Activated CD4-positive, CD25-positive, alpha-beta regulatory T cell treated with anti-CD3 and anti-CD28 coated beads, Interleukin-2, amount 50 U/mL, for 72 hours (primary cell): Measurements from ENCODE around the gene SLC37A1.

Experiments used
- DNase-seq: peaks from one replicate; pipeline ENCODE4 v3.0.0; 2021

Gene SLC37A1

DNA sequence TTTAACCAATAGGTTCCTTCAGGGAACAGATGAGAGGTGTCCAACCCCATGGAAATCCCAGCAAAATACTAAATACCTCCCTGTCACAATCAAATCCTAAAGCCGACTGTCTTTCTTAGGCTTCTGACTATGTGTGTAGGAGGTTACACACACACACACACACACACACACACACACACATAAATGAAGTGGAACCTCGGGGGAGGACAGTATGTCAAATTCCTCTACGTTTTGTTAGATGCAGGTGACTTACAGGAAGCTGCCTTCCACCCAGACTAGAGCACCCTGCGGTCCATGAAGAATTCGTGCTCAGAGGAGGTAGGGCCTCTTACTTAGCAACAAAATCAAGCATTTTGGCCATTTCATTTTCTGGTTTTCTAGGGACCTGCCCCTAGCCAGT lies 34.1 kb upstream of the SLC37A1 start:
- DNase-seq = no peak

DNA sequence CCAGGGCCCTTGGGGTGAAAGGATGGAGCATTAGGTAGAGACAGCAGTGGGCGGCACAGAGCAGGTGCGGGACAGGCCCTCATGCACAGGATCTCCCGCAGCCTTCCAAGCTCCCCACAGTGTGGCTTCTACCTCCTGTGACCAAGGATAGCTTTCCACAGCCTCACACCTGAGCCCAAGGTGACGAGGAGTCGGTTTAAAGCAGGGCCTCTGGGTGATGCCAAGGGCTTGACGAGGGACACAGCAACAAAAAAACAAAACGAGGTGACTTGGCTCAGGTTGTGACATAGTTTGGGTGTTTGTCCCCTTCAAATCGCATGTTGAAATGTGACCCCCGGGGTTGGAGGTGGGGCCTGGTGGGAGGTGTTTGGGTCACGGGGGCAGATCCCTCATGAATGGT lies 32.9 kb upstream of the SLC37A1 start:
- DNase-seq = no peak

DNA sequence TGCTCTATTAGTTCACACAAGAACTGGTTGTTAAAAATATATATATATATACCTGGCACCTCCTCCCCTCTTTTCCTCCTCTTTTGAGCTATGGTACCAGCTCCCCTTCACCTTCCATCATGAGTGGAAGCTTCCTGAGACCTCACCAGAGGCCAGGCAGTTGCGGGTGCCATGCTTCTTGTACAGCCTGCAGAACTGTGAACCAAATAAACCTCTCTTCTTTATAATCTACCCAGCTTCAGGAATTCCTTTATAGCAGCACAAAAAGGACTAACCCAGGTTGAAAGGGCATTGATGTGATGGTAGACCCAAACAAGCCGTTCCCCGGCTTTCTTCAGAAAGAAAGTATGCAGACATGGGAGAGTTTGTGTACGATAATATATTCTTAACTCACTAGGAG lies 32.5 kb upstream of the SLC37A1 start:
- no peak for DNase-seq

DNA sequence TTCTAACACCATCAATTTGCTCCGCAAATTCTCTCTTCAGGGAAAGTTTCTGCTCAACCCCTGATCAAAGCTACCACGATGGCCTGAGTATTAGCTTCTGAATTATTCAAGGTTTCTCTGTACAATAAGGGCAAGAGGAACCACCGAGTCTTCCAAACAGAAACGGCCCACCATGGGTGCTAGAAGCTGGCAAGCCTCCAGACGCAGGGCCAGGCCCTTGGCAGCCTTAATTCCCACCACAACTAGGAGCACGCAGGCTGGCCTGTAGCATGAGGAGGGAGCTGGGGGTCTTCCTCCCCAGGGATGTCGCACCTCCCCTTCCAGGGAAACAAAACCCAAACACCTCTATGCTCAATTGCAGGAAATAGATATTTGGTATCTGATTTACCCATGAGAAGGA lies 28.7 kb upstream of the SLC37A1 start:
- DNase-seq = no peak

DNA sequence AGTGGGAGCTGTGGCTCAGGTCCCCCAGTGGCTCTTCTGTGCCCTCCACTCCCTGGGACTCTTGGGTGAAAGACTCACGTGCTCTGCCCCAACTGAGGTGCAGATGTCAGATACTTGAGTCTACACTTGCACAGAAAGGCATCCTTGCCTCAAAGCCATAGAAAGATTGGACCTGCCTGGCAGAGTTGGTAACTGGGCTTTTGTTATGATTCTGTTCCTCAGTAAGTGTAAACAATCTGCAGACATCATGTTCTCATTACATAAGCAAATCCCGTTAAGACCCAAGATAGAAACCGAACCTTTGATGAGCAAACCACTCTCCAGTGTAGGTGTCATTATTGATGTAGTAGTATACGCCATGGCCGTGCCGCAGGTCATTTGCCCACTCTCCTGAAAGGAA lies 27.6 kb upstream of the SLC37A1 start:
- DNase-seq = no peak

DNA sequence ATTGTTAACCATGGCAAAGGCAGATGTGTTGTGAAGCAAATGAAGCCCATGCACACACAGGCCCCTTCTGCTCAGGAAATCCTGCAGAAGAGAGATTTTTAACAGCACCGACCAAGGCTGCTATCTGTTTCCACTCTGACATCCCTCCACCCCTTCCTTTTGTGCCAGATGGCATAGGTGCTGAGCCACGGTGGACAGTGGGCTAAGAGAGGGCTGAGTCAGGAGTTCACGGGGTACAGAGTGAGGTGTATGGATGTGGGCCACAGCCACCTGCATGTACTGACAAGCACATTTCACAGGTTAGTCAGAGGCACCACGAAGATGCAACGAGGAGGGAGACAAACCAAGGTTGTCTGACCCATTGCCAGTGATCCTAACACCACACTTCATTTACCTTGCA lies 27.1 kb upstream of the SLC37A1 start:
- DNase-seq = no peak

DNA sequence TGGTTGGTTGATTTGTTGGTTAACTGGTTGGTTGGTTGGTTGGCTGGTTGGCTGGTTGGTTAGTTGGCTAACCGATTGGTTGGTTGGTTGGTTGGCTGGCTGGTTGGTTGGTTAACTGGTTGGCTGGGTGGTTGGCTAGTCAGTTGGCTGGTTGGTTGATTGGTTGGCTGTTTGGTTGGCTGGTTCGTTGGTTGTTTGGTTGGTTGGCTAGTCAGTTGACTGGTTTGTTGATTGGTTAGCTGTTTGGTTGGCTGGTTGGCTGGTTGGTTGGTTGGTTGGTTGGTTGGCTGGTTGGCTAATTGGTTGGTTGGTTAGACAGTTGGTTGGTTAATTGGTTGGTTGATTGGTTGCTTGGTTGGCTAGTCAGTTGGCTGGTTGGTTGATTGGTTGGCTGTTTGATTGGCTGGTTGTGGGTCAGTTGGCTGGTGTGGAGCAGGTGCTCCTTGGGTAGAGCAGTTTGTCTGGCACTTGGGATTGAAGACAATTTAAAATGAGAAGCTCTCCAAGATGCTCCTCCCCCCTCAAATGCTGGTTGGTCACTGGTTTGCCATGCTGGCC lies 24.6 kb upstream of the SLC37A1 start:
- no peak for DNase-seq

DNA sequence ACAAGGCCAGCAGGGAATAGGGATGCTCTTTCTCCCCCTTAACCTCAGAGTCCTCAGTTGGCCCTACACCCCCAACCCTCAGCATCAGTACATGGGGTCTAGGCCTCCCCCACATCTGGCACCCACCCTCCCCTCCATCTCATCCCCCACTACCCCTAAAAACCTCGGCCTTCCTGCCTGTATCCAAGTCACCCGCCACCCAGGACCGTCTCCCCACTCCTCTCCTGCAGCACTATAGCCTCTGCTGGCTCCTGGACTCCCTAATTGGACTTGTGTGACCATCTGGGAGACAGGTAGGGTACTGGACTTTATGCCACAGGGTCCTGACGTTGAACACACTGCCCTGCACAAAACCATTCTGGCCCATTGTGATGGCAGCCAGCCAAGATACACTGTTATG lies 23.7 kb upstream of the SLC37A1 start:
- DNase-seq = no peak

DNA sequence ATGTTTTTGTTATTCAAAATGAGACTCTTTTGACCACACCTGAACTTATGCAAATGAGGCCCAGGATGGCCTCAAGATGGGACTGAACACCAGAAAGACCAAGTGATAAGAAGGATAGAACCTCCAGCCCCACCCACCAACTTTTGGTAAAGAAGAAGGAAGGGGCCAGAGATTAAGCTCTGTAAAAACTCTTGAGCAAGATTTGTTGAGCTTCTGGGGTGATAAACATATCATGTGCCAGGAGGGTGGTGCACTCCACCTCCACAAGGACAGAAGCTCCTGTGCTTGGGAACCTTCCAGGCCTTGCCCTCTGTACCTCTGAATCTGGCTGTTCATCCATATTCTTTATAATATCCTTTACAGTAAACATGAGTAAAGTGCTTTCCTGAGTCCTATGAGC lies 22.9 kb upstream of the SLC37A1 start:
- DNase-seq = no peak

DNA sequence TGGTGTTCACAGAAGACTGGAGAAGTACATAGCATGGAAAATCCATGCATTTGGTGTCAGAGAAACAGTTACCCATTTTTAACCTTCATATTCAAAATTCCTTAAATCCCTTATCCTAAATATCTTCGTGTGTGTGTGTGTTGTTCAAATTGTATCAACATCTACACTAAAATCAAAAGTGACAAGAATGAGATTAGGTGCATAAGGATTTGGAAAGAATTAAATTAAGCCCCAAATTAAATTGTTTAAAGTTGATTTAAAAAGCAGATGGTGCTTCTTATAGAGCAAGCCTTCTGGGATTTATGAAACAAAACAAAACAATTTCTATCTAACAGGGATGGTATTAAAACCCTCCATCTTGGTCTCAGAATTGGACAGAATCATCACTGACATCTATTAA lies 22.3 kb upstream of the SLC37A1 start:
- DNase-seq = no peak

DNA sequence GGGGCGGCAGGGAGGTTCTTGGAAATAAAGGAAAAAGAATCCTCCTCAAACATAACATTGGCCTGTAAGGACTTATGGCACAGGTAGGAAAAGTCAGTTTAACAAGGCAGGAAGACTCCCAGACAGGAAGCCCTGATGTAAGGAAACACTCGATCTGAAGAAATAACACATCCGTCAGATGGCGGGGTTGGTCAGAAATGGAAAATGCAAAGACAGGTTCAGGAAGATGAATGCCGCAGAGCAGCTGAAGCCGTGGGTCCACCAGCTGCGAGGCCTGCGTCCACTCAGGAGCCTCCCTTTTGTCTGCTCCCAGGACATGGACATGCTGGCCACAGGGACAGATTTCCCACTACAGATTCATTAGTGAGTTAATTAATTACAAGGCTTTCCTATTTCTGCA lies 21.5 kb upstream of the SLC37A1 start:
- no peak for DNase-seq

DNA sequence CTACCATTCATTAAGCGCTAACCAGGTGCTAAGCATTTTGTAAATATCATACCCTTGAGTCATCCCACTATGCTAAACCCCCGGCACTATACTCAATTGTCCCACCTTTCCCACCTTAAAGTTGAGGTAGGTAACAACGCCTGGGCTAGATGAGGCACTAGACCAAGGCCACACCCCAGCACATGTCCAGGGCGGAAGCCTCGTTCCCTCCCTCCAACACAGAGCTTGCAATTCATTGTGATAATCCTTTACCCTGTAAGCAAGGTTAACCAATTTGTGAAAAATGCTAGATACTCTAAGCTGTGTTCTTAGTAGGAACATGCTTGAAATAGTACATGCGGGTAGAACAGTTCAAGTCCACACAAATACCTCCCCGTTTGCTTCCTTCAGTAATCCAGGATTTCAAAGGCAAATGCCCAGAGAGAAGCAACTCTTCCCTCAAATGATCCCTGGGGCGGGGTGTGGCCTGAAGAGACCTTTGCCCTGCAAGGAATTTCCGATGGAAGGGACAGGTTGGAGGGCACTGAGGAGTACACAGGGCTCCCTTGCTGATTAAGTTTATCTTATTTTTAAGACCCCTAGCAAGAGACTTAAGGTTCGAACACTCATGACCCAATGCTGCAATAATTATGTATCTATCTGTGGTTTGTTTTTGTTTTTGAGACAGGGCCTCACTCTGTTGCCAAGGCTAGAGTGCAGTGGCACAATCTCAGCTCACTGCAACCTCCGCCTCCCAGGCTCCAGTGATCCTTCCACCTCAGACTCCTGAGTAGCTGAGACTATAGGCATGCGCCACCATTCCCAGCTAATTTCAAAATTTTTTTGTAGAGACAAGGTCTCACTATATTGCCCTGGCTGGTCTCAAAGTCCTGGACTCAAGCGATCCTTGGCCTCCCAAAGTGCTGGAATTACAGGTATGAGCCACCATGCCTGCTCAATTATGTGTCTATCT lies 20.3 kb upstream of the SLC37A1 start:
- no peak for DNase-seq

DNA sequence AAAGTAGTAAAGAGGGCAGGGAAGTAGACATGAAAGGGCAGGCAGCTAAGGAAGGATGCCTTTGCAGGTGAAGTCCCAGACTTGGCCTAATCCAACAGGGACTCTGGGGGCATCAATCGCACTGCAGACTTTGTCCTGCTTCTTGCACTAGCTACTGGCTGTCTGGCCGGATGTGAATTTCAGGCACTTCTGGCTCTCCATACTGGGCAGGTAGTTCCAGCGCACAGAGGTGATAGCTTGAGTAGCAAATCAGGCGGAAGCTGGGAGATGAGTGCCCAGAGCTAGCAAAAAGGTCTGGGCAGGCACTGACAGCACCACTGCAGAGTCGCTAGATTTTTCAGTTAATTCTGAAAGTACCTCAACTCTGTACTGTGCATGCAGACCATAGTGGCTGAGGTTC lies 18.6 kb upstream of the SLC37A1 start:
- DNase-seq = no peak

DNA sequence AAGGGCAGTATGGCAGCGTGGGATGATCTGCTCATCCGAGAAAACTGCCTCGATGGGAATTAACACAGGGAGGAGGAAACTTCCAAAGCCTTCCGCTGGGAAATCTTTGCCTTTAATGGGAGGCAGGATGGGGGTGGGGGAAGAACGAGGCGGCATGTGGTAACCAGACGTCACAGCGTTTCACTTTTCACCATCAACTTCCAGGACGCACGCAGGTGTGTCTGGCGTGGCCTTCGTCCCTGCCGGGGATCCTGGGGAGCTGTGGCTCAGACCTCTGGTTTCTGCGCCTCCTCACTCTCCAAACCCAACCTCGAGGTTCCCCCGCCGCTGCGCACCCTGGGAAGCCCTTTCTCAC lies 17.9 kb upstream of the SLC37A1 start:
- no peak for DNase-seq

DNA sequence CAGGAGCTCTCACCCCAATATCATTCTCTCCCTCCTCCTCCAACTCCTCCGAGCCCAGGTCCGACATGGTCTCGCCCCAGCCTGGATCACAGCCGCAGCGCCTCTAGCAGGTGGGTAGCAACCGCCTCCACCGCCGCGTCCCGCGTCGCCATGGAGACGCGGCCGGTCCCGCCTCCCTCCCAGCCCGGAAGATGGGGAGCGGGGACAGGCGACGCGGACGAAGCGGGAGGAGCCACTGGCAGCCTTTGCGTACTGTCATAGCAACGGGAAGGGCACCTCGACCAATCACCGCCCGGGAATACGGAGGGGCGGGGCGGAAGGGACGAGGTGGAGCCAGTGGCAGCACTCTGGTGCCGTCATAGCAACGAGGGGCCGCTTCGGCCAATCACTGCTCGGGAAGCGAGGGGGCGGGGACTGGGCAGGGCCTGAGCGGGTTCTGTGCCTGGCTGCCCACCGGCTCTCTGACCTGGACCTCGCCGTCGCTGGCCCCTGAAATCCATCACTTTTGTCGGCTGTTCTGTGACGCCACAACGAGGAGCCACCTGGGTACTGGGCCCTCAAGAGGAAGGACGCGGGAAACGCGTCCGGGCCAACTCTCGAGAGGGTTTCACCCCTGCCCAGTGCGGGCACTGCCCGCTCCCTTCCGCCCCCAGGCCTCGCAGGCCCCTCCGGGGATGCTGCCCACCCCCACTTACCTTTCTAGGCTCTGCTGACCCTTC lies 17.4 kb upstream of the SLC37A1 start, which contains the start of gene RSPH1:
TSS of gene RSPH1 (minus strand) at position 105 of the 719 bp plus-strand sequence. CDS start at position 67, 38 bp downstream.
- DNase-seq = peak; percentile 99

DNA sequence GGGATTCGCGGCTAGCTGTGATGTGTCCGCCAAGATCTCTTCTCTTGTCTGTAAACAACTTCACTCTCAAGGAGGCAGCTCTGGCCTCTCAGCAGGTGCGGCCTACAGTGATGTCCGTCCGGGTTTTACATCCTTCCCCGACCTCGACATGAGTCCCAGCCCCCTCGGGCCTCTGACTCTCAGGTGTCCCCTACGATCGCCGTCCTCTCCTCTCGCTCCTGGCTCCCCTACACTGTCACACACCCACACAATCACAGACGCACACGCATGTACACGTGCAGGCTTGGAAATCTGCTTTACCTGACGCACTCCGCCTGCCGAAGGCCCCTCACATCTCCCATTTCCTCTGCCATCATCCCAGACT lies 16.8 kb upstream of the SLC37A1 start:
- DNase-seq = no peak

DNA sequence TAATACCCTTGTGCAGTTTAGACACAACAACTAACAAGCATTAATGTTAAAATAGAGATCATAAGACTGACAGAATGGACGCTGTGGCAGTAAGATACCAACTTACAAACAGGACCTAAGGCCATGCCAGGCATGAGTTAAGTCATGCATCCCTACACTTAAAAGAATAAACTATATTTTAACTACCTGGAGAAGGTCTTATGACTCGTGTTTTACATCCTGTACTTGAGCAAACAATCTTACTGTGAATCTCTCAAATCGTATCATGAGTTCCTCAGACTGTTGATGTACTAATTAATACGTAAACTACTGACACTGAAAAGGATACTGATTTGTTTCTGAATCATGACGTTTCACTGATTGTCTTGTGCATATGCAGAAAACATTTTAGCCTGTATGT lies 15.6 kb upstream of the SLC37A1 start:
- no peak for DNase-seq

DNA sequence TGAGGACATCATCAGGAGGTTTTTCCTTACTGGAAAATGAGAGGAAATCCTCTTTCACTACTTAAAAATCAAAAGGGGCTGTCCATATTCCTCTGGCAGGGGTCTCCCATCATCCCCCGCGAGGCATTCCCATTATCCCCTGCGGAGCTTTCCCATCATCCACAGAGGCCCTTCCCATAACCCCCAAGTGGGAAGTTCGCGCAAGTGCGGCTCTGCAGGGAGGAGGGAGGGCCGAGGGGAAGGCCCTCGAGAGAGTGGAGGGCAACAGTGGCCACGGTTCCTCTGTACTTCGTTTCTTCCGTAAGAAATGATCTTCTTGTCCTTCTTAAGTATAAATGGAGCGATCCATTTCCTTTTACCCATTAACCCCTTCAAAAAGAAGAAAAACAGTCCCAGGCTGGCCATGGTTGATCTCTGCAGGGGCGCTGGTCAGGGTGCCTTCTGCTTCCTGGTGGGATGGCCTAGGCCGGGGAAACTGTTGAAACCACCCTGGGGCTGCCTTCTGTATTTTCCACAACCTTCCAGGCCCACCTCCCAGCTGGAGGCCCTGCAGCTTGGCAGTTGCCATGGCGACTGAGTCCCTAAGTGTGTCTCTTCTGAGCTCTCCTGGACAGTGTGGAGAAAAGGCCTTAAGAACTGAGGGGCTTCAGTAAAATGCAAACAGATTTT lies 14.1 kb upstream of the SLC37A1 start:
- DNase-seq = no peak

DNA sequence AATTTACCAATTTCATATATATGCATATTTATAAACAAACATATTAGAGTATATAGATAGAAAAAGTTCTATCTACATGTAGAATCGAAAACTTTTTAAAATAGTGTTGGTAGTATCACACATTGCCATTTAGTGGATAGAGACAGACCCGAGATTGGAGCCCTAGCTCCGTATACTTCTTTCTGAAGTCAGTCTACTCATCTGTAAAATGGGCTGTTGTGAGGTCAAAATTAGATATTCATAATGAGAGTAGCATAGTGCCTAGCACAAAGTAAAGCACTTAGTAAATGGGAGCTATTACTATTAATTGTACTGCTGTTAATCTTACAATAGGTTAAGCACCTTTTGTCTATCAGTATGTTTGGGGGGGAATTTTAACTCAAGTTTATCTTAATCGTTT lies 13.4 kb upstream of the SLC37A1 start:
- no peak for DNase-seq

DNA sequence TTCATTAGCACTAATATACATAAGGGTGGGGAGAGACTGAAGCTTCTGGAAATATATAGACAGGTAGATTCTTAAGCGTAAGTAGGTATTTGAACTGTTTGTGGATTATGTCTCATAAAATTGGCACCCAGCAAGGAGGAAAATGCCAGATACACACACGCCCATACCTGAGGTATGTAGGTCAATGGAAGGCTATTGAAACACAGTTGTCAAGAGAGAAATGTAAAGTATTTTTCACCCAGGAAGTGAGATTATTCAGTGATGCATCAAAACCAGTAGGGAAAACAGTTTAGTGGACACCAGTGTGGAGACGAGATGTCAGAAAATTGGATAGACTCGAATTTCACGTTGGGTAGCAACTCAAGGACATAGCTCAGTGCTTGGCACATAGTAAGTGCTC lies 12.9 kb upstream of the SLC37A1 start:
- no peak for DNase-seq

DNA sequence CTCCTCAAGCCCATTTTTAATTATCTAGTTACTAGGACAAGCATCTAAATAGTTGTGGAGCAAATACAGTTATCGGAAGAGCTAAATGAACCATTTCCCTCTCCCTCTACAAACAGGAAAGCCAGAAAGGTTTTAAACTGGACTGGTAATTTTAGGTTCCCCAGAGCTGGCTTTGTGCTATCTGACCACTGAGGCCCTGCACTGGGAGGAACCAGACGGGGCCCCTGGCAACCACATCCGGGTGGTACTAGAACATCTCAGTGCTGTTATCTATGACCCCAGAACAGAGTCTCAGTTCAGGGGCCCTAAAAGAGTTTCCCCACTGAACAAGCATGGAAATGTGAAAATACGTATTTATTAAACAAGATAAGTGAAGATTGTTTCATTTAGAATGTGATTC lies 9.9 kb upstream of the SLC37A1 start:
- no peak for DNase-seq

DNA sequence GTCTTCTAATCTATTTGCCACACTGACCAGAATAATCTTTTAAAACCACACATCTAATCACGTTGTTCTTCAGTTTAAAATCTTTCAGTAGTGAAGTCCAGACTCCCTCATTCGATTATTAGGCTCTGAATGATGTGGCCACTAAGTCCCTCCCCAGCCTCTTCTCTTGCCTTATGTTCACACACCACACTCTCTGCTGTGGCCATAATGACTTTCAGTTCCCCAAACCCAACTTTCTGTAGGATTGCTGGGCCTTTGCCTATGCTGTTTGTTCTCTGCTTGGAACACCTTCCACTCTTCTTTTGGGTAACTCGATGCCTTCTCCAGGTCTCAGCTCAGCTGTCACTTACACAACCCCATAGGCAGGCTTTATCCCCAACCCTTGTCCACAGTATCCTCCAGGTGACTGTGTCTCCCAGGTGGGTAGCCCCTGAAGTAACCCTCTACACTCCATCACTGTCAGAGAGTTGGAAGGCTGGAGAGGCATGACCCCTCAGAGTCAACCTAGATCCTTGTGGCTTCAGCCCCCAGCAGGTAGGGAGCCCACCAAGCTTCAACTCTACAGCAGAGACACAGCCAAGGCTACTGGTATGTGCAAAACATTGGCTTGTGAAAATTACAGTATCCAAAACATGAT lies 8.4 kb upstream of the SLC37A1 start:
- no peak for DNase-seq

DNA sequence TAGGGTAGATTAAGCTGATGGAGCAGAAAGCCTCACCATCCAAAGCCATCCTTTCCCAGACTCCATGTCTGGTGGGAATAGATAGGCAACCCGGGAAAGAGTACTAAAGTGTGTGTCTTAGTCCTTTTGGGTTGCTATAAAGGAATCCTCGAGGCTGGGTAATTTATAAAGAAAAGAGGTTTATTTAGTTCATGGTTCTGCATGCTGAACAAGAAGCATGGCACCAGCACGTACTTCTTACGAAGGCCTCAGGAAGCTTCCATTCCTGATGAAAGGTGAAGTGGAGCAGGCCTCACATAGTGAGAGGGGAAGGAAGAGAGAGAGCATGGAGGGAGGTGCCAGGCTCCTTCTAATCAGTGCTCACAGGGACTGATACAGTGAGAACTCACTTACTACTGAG lies 6.2 kb upstream of the SLC37A1 start:
- DNase-seq = no peak
